HG03342 (cell line): ENCODE data around the gene B4GALNT3.

Experiments used
- ATAC-seq: cut with Tn5 transposase; IDR thresholded peaks from one replicate; pipeline ENCODE4 v1.9.1; 2021; ENCODE audit warnings: mild to moderate bottlenecking, moderate library complexity; ENCODE audit not compliant: unreplicated experiment

Gene B4GALNT3

GRCh38 chr12:588024-588322 lies 128.2 kb downstream of the B4GALNT3 start:
- no peak for ATAC-seq

GRCh38 chr12:588646-589045 lies 128.9 kb downstream of the B4GALNT3 start:
- no peak for ATAC-seq

DNA sequence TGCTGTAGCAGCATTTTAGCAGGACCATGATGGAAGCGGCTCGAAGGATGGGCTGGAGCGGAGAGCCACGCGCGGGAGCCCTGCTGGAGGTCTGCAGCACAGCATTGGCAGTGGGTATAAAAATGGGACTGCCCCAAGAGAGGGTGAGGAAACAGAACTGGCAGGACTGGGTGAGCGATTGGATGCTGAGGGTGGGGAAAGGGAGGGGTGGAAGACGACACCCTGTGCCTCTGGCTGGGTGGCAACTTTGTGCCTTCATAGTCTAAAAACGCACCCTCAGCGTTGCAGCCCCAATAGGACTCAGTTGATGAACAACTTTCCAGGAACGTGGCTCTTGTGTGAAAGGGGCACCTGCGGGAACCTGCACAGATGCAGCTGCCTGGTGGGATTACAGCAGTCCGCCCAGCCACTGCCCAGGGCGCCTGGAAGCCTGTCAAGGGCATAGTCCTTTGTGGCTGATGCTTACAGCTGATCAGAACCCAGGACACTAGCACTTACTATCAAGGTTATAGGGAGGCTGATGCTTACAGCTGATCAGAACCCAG lies 130.5 kb downstream of the B4GALNT3 start:
- ATAC-seq, result no peak

GRCh38 chr12:591167-592023 lies 131.7 kb downstream of the B4GALNT3 start:
- no peak for ATAC-seq

- no peak for ATAC-seq
Measured at GRCh38 chr12:592024-592505, 132.3 kb downstream of the B4GALNT3 start.

- ATAC-seq, result no peak
Measured at GRCh38 chr12:593396-594270, 133.9 kb downstream of the B4GALNT3 start.

DNA sequence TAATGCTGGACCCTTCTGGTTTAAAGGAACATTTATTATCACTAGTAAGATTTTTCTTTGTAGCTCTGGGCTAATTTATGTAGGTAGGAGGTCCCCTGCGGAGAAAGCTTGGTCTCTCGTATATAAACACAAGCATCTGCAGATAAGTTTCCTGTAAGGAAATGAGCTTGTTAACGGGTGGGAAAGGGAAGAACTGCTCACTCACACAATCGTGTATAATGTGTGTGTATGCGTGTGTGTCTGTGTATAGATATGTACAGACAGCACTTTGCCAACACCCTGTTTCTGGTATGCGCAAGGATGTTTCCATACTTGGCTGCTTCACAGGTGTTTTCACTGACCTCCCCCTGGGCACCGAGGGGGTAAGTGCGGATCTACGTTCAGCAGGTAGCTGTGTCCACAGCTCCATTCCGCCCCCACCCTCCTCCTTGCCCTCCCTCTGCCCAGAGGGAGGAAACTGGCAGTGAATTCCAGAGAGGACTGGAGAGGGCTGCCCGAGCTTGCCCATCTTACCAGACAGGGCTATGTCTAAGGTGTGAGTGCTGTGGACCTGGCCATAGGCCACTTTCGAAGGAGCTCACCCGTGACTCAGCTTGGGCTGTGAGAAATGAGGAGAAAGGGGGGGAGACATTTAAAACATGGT lies 138.3 kb downstream of the B4GALNT3 start:
- ATAC-seq, result no peak

- ATAC-seq, result no peak
Measured at GRCh38 chr12:599756-600155, 140.0 kb downstream of the B4GALNT3 start.

DNA sequence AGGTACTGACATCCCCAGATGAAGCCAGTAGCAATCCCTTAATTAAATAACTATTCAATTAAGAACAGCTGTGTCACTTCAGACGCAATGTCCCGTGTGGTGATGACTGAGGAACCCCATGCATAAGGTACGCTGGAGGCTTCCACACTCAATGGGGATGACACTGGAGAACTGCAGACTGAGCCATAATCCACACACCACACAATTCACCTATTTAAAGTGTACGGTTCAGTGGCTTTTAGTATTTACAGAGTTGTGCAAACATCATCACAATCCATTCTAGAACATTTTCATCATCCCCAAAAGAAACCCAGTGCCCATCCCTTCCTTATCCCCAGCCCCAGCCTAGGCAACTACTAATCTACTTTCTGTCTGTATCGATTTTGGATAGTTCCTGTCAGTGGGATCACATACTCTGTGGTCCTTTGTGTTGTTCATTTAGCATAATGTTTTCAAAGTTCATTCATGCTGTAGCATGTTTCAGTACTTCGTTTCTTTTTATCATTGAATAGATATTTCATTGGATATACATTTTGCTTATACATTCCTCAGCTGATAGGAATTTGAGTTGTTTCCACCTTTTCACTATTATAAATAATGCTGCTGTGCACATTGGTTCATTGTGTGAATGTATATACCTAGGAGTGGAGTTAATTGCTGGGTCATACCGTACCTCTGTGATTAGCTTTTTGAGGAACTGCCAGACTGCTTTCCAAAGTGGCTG lies 142.4 kb downstream of the B4GALNT3 start:
- no peak for ATAC-seq

DNA sequence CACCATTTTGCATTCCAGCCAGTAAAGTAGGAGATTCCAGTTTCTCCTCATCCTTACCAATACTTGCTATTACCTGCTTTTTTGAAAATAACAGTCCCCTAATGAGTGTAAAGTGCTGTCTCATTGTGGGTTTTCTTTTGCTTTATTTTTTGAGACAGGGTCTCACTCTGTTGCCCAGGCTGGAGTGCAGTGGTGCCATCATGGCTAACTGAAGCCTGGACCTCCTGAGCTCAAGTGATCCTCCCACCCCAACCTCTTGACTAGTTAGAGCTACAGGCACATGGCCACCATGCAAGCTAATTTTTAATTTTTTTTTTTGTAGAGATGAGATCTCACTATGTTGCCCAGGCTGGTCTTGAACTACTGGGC lies 142.9 kb downstream of the B4GALNT3 start:
- no peak for ATAC-seq

DNA sequence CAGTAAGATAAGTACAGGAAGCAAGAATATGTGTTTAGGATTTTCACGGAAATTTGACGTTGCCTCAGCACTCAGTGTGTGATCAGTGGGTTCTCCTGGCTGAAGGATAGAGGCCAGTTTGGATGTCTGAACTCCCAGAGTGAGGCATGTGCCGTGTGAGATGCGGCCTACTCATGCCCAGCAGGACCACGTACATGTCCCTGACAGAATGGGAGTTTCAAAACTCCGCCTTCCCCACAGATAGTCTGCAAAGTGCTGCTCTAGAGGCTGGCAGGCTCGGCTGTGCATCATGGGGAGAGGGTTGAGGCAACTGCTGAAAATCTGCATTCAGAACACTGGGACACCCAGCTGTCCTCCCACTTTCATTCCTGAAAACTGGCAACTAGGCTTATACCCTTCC lies 145.2 kb downstream of the B4GALNT3 start:
- no peak for ATAC-seq

DNA sequence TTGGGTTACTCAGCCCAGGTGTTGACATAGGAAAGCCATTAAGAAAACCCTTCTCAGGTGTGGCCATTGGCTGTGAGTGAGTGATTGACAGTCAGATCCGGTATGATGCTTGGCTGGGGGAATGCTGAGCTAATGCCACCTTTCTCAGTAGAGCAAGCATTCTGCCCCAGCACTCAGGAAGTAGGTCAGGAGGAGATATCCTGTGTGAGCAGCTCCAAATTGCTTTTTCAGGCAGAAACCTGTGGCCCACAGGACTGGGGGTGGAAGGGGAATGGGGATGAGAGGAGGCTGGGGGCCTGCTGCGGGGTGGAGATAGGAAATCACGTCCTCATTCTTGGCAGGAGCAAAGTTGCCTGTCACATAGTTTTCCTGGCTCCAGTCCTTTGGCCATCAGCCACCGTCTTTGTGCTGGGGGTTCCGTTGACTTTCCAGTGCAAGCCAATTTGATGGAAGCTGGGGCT lies 147.8 kb downstream of the B4GALNT3 start:
- ATAC-seq, result no peak

DNA sequence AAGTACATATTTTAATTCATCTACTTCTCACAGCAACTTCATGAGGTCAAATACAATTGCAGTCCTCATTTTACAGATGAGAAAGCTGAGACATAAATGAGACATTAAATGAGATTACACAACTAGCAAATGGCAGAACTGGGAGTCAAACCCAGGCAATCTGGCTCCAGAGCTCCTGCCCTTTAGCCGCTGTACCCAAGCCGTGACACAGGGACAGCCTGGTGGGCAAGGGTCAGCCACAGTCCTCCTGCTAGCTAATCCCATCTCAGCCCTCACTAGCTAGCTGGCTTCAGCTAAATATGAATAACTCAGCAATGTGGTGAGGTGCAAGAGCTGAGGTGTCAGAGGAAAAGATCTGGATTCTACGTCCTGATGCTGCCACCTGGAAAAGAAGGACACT lies 148.7 kb downstream of the B4GALNT3 start:
- no peak for ATAC-seq

- no peak for ATAC-seq
Measured at GRCh38 chr12:608921-609320, 149.2 kb downstream of the B4GALNT3 start.

DNA sequence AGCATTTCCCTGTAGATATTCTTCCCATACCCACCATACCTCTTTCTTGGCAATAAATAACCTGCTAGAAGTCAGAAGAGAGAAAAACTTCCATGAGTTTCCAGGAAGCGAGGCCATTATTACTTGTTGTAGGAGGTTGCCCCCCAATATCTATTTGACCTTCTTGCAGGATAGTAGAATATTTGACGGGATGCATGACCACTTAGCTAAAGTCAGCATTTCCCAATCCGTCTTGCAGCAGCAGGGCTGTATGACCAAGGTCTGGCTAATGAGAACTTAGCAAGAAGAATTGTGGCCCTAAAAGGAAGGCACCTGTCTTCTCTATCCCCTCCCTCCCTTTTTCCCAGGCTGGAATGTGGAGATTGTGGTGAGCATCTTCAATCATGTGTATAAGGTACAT lies 152.0 kb downstream of the B4GALNT3 start:
- no peak for ATAC-seq

GRCh38 chr12:612293-612692 lies 152.6 kb downstream of the B4GALNT3 start:
- ATAC-seq, result no peak

DNA sequence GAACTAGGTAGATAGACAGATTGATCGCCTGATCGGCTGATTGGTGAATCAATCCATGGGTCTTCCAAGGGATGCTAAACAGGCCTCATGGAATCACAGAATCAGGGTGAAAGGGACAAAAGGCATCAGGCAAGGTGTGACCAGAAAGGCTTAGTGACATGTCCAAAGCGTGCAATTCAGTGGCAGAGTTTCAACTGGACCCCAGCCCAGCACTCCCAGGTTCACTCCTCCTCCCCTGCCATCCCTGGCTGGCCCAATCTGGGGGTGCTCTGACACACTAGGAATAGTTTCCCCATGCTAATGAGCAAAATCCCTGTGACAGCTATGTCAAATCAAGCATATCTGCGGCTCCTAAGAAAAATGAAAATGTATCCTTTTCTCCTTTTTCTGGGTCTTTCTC lies 153.1 kb downstream of the B4GALNT3 start:
- no peak for ATAC-seq
